Right kidney (tissue), 1 donor: Measurements from ENCODE around the gene LPCAT4.
"Not testable (repeated sequence)": the region's sequence is repeated elsewhere in the genome, so short reads cannot be mapped to it uniquely, and the experiment has no call there.

ENCODE experiments used
- DNase-seq: peaks from one replicate; pipeline ENCODE4 v3.0.0-alpha.2; 2016

Gene LPCAT4

GRCh38 chr15:34364041-34364440 lies 3.0 kb downstream of the LPCAT4 start:
- no peak for DNase-seq

- DNase-seq: no peak
Measured at GRCh38 chr15:34362047-34362773, 4.8 kb downstream of the LPCAT4 start.

- DNase-seq: no peak
Measured at GRCh38 chr15:34361278-34361677, 5.7 kb downstream of the LPCAT4 start.

GRCh38 chr15:34360298-34360697 lies 6.7 kb downstream of the LPCAT4 start:
- no peak for DNase-seq

- no peak for DNase-seq
Measured at GRCh38 chr15:34359416-34359815, 7.6 kb downstream of the LPCAT4 start.

- DNase-seq: no peak
Measured at GRCh38 chr15:34358948-34359347, 8.0 kb downstream of the LPCAT4 start.

- DNase-seq: no peak
Measured at GRCh38 chr15:34358367-34358766, 8.6 kb downstream of the LPCAT4 start.

- DNase-seq: no peak
Measured at GRCh38 chr15:34357653-34358052, 9.3 kb downstream of the LPCAT4 start.

GRCh38 chr15:34355241-34355640 lies 11.8 kb downstream of the LPCAT4 start:
- DNase-seq: no peak

- DNase-seq: no peak
Measured at GRCh38 chr15:34354286-34354685, 12.7 kb downstream of the LPCAT4 start.

GRCh38 chr15:34353627-34354026 lies 13.4 kb downstream of the LPCAT4 start:
- no peak for DNase-seq

GRCh38 chr15:34352996-34353395 lies 14.0 kb downstream of the LPCAT4 start:
- not testable (repeated sequence) for DNase-seq

- DNase-seq: no peak
Measured at GRCh38 chr15:34349769-34350168, 17.2 kb downstream of the LPCAT4 start.

GRCh38 chr15:34348735-34349300 lies 18.2 kb downstream of the LPCAT4 start:
- DNase-seq: no peak

- DNase-seq: no peak
Measured at GRCh38 chr15:34347951-34348638, 18.9 kb downstream of the LPCAT4 start.

GRCh38 chr15:34342737-34343575 lies 24.0 kb downstream of the LPCAT4 start, which contains the start of the genes NOP10 and NUTM1:
Gene NOP10 (minus strand): TSS chr15:34343136. CDS start chr15:34343073, 63 bp downstream.
Gene NUTM1 (plus strand): TSS chr15:34343315. CDS start chr15:34343697, 382 bp downstream.
- DNase-seq: peak; percentile 87

GRCh38 chr15:34342213-34342736 lies 24.7 kb downstream of the LPCAT4 start:
- not testable (repeated sequence) for DNase-seq

- DNase-seq: no peak
Measured at GRCh38 chr15:34341381-34342212, 25.4 kb downstream of the LPCAT4 start.

- no peak for DNase-seq
Measured at GRCh38 chr15:34339946-34340345, 27.1 kb downstream of the LPCAT4 start.

GRCh38 chr15:34338347-34338746 lies 28.6 kb downstream of the LPCAT4 start:
- DNase-seq: no peak
